ENCODE data around the gene PLXDC2.
"Not testable (repeated sequence)": the region's sequence is repeated elsewhere in the genome, so short reads cannot be mapped to it uniquely, and the experiment has no call there.

PLXDC2 gene

DNA sequence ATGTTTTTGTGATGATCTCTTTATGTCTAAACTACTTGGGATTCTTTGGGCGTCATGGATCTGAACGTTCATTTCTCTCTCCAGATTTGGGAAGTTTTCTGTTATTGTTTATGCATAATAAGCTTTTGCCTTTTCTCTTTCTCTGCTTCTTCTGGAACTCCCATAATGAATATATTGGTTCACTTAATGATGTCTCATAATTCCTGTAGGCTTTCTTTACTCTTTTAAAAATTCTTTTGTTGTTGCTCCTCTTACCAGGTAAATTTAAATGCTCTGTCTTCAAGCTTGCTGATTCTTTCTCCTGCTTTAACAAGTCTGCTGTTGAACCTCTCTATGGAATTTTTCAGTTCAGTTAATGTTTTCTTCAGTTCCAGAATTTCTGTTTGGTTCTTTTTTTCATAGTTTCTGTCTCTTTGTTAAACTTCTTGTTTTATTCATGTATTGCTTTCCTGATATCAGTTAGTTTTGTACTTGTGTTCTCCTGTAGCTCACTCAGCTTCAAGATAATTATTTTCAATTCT, 317.5 kb downstream of the PLXDC2 start:
- DNase-seq, result no peak

DNA sequence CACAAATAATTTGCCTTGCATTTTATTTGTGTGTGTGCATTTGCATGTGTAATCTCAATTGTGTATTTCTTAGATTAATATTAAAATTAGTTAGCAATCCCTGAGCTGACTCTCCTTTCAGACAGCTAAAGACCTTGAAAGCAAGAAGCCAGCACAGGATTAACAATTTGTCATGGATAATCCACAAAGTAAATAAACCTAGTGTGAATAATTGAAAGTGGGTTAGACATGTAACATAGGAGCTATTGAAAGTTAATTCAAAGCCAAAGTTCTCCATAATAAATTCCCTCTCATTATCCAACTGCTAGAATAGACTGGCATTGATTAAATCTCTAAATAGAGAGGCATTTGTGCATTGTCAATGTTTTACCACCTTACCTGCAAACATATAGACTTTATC, 326.1 kb downstream of the PLXDC2 start:
- DNase-seq, result no peak

DNA sequence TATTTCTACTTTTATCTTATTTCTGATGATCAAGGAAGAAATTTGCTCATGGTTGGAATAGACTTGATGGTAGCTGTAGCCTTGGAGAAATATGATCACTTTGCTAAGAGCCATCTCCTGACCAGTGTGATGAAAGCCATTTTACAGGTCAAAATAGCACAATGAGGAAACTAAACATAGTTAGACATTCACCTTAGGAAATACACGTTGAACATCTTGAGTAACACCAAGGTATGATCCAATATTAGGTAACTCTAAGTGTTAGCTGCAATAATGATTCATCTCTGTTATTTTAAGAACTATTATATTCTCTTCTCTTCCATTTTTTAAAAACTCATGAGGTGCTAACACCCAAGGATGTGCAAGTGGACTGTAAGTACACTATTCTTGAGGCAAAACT, 328.0 kb downstream of the PLXDC2 start:
- DNase-seq, result no peak

DNA sequence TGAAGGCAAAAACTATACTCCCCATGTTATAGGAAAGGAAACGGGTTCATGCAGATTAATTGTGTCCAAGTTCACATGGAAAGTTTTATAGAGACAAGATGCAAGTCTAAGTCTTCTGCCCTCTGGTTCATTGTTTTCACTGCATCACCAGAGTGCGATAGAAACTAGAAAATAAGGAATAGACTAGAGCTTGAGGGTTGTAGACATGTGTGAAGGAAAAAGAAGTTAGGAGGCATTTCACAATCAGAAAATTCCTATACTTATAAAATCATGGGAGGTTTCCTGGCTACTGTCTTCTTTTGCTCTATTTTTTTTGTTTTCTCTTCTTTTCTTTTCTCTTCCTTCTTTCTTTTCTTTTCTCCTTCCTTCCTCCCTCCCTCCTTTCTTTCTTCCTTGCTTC, 329.8 kb downstream of the PLXDC2 start:
- DNase-seq, result no peak

DNA sequence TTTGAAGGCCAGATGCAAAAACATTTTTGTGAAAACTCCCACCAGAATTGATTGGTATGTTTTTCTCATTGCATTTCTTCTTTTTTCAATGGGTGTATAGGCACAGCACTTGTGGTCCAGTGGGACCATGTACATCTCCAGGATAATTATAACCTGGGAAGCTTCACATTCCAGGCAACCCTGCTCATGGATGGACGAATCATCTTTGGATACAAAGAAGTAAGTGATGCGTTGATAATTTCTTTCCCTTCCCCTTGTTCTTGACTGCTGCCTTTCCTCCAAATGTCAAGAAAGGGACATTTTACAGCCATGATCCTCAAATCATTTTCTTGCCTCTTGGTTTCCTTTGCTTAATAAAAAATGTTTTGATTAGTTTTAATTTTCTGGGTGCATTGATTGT, 331.5 kb downstream of the PLXDC2 start:
- DNase-seq, result no peak

DNA sequence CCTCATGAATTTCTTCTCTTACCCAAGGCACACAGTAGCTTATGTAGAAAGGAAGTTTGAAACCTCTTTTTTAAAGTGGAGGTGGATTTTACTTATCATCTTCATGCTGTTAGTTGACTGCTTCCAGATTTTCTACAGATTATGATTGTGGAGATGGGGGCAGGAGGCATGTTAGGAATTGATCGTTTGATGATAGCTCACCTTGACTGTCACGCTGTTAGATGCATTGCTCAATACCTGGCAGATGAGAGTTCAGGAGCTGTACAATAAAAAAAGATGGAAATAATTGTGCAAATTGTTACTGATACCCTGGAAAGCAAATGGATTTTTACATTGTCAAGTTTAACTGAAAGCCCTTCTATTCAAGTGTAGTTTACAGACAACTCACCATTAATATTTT, 340.3 kb downstream of the PLXDC2 start:
- DNase-seq, result no peak

DNA sequence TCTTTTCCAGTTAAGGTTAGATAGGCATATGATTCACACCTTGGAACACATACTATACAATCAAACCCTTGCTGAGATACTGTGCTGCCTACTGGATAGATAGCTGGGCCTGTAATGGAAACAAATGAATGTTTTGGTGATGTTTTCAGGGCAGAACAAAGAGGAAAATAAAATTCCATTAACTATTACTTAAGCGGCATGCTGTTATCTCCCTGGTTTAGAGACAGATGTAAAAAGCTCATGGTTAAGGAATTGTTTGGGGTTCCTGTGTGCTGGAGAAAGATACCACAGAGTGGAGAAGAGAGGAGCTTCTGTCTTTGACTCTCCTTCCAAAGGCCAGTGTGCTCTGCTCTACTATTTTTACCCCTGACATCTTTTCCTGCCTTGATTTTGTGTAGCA, 341.1 kb downstream of the PLXDC2 start:
- no peak for DNase-seq

DNA sequence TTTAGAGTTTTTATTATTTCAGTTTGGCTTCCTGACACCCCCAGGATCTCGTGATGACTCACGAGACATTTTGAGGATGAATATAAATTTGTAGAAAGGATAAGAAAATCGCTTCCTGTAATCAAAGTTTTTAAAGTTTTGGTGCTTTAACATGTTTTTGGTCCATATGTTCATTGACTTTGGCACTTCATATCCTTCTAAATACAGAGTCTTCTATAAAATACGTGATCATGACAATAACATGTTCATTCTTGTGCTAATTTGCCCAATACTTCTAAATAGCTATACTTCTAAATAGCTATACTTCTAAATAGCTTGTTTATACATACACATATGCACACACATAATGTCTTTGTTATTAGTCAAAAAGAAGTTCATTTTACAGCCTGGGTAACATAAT, 341.9 kb downstream of the PLXDC2 start:
- DNase-seq, result no peak

GRCh38 chr10:20162123-20162522, 345.9 kb downstream of the PLXDC2 start:
- no peak for DNase-seq

- no peak for DNase-seq
Measured at GRCh38 chr10:20166096-20166675, 350.0 kb downstream of the PLXDC2 start.

- no peak for DNase-seq
Measured at GRCh38 chr10:20170661-20171060, 354.4 kb downstream of the PLXDC2 start.

DNA sequence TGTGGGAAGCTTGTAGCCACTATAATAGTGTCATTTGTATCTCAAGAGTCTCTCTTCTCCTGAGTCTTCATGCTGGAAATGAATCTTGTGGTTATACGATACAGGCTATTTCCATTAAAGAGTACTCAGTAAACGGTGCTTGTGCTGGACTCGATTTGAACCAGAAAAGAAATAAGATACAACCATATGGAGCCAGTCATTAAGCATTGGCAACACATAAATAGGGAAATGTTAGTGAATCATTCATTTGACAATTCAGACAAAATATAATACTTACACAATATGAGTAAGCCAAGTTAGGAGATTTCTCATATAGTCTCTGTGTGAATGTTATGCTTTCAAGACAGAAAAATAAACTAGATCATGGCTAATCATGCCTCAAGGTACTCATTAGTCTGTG, 356.8 kb downstream of the PLXDC2 start:
- DNase-seq, result no peak

DNA sequence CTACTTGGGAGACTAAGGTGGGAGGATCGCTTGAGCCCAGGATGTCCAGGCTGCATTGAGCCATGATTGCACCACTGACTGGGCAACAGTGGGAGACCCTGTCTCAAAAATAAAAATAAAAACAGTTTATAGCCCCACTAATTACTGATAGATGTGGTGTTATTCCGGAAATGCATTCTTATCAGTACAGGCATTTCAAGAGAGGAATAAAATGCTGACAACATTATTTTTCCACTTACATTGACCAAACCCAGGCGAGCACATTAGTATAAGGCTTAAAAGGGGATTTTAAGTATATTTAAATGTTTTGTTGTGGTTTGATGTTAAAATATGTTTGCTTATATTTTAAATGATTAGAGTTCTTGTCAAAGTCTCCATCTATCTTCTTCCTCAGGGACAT, 359.5 kb downstream of the PLXDC2 start:
- DNase-seq, result no peak

DNA sequence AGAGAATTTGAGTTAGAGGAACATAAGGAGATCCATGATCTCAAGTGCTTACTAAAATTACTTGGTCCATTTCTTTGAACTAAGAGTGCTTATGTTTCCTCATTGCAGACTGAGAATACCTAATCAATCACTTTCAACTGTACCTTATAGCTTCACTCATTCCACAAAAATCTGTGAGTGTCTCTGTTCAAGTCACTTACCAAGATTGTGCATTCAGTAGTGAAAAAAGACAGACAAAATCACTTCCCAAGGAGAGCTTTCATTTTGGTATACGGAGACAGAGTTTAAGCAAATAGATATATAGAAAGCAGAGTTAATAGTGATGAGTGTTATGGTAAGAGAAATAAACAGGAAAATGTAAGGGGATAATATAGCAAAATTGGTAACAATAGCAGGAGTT, 364.5 kb downstream of the PLXDC2 start:
- DNase-seq, result no peak

DNA sequence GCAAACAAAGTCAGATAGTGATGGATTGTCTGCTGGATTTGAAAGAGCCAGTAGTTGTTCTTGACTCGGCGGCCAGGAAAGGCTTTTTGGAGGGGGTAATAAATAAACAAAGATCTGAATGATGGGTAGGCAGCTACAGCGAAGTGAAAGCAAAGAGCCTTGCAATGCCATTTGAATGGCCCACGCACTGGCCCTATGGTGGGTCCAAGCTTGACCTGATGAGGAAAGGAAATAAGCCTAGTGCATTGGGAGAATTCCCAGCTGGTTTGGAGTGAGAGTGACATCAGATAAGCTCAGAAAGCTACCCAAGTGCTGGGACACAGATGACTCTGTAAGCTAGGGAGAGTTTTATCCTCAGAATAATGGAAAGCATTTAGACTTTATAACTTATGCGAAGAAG, 365.2 kb downstream of the PLXDC2 start:
- DNase-seq, result no peak

- no peak for DNase-seq
Measured at GRCh38 chr10:20185116-20185515, 368.9 kb downstream of the PLXDC2 start.

GRCh38 chr10:20191392-20191791, 375.2 kb downstream of the PLXDC2 start:
- DNase-seq, result not testable (repeated sequence)

- DNase-seq, result no peak
Measured at GRCh38 chr10:20195076-20195475, 378.8 kb downstream of the PLXDC2 start.

DNA sequence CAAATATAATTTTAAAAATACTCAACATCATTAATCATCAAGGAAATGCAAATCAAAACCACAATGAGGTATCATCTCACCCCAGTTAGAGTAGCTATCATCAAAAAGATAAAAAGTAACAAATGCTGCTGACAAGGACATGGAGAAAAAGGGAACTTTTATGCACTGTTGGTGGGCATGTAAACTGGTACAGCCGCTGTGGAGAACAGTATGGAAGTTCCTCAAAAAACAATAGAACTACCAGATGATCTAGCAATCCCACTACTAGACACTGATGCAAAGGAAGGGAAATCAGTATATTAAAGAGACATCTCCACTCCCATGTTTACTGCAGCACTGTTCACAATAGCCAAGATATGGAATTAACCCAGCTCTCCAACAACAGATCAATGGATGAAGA, 384.5 kb downstream of the PLXDC2 start:
- DNase-seq, result no peak

DNA sequence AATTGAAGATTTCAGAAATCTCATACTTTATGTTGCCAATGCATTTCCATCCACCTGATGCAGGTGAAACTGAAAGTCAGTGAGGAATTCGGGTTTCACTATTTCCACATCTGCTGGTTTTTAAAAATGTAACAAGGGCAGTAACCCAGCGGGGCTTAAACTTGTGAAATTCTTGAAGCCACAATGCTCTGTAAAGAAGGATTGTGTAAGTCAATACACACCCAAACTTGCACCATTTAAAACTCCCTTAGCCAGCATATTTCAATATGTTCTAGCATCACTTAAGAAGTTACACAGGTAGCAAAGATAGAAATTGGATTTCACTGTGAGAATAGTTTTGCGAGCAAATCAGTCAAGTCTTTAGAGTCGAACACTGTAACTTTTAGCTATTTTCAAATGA, 386.1 kb downstream of the PLXDC2 start:
- no peak for DNase-seq

DNA sequence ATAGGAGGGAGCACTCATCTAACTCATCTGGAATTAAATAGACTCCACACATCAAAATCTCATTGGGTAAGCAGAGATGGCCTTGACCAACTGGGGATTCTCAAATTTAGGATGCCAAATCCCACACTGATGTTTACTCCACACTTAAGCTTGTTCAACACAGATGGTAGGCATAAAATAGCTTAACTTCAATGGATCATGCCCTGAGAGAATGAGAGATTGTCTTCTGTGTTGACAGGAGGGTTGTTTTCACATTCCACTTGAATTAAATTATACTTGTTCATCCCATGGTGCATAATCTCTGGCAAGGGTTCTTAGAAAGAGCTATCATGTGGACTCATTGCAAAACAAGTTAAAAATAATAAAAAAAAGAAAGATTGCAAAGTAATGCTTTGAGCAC, 391.4 kb downstream of the PLXDC2 start:
- DNase-seq, result no peak

DNA sequence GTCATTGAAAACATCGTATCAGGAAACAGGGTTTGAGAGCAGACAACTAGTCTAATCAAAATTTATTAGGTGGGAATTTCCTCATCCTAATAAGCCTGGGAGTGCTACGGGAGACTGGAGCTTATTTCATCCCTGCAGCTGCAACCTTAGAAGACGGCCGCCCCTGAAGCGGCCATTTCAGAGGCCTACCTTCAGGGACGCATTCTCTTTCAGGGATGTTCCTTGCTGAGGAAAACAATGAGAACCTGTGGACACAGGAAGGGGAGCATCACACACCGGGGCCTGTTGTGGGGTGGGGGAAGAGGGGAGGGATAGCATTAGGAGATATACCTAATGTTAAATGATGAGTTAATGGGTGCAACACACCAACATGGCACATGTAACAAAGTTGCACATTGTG, 392.9 kb downstream of the PLXDC2 start:
- DNase-seq, result not testable (repeated sequence)

GRCh38 chr10:20215547-20216152, 399.4 kb downstream of the PLXDC2 start:
- DNase-seq, result no peak

DNA sequence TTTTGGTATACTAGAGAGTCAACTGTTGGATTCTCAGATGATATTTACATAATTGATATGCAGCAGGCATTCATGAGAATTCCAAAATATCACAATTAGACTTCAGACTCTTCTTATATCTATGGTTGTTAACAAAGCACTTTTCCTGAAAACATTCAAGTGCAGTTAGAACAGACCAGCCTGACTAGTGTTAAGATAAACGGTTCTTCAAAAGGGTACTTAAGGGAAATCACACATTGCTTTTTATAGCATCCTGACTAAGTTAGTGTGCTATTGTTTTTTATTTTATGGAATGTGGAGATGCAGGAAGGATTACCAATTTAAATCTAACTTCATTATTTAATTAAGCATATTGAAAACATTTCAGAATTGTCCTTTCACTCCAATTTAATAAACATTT, 405.1 kb downstream of the PLXDC2 start:
- no peak for DNase-seq

DNA sequence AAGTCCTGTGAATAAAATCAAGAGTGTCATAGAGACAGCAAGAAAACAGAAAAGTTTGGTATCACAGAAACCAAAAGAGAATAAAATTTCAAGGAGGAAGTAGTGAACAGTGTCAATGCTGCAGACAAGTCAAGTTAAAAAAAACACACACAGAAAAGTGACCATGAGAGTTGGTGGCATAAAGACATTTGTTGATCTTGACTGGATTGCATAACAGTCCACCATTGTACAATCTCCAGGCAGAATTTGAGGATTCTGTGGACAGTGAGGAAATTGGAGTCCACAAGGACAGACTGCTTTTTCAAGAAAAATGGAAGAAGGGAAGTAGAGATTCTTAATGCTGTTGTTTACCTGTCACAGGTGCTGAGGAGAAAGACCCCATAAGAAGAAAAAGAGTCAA, 412.5 kb downstream of the PLXDC2 start:
- no peak for DNase-seq

Measured in NCI-H1694 treated with DMSO at 0.1 percent for 48 hours (cell line).